T follicular helper cell (primary cell): ENCODE results near the gene CDK11B.
"Not testable (repeated sequence)": the region's sequence is repeated elsewhere in the genome, so short reads cannot be mapped to it uniquely, and the experiment has no call there.

ENCODE experiments used
- DNase-seq: peaks from one replicate; pipeline ENCODE4 v3.0.0-alpha.2; 2020; ENCODE audit warnings: low read depth
- total RNA-seq, 2 experiments: gene quantifications; one replicate each; lab custom pipeline; 2026; lab: John Stamatoyannopoulos, UW

CDK11B gene
- 39.4 to 54.8 reads per million in 2 experiments for total RNA-seq

DNA sequence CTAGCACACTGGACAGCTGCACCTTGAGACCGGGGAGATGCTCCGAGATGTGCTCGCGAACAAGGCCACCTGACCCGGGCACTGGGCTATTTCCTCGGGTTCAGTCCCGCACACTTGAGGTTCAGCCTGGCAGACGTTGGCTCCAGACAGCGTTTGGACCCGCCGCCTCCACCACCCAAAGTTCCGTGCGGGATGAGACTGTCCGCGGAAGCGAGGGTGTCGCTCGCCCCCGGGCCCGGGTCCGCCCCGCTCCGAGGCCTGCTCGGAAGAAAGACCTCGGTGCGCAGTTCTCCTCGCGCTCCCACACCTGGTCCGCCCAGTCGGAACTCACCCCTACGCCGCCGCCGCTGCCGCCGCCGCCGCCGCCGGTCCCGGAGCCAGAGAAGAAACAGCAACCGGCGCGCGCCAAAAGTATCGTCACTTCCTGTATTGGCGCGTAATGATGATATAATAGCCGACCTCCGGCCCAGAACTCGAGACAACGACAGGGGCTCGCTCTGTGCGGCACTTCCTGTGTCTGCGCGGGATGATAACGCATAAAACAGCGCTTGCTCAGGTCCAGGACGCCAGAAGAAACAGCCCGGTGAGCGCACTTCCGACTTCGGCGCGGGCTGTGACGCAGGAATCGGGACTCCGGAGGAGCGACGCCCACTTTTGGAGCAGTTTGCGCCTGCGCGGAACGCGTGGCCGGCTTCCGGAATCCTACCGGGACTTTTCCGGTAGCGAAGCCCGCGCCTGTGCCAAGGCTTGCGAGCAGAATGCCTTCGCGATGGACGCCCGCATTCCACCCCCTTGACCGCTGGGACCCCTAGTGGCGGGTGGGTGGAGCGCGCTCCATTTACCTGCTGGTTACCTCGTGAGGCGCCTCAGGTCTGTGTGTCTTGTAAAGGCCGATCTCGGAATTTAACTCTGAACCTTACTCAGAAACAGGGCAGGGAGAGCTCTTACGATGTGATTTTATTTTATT lies at the start of gene CDK11B:
TSS of gene CDK11B (minus strand) at position 422 of the 967 bp plus-strand sequence. CDS start 1,519 bp downstream, outside the sequence.
- peak; percentile 94 for DNase-seq

DNA sequence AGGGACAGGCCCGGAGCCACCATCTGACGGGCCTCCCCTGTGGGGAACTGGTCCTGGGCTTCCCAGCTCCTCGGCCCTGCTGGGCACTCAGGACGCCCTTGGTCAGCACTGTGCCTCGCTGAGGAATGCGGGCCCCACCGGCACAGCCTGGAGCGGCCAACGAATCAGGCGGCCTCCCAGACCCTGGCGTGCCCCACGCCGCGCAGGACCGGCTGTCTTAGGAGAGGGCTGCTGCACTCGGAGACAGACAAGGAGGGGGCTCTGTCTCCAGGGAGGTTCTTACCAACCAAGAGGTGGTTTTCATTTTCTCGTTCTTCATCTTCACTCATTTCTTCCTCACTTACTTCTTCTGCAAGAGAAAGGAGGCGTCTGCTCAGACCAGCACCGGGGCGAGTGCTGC lies 49.1 kb upstream of the CDK11B start:
- not testable (repeated sequence) for DNase-seq

DNA sequence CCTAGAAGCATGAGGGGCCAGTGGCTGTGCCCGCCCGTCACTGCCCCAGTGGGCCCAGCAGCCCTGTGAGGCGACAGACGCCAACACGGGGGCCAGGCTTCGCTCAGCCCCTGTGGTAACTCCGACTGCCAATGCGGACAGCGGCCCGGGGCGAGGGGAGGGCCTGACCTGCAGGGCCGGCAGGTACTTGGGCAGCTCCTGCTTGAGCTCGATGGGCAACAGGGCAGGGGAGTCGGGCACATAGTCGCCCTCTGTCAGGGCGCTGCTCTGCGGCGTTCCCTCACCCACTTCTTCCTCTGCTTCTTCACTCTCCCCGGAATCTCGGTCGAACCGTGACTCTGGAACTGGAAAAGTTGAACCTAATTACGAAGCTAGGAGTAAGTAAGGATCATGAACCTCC lies 48.4 kb upstream of the CDK11B start:
- not testable (repeated sequence) for DNase-seq

DNA sequence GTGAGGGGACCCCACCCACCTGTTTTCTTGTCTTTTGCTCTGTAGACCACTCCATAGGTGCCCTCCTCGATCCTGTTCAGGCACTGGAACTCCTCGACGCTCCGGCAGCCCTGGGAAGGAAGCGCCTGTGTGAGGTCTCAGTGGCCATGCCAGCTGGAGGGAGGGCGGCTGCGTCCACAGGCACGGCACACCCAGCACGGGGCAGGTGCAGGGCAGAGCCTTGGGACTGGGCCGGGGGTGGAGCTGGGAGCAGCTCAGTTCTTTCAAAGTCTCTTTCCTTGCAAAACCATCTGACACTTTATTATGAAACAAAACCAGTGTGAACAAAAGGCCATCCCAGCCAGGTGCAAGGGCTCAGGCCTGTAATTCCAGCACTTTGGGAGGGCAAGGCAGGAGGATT lies 46.8 kb upstream of the CDK11B start:
- not testable (repeated sequence) for DNase-seq

DNA sequence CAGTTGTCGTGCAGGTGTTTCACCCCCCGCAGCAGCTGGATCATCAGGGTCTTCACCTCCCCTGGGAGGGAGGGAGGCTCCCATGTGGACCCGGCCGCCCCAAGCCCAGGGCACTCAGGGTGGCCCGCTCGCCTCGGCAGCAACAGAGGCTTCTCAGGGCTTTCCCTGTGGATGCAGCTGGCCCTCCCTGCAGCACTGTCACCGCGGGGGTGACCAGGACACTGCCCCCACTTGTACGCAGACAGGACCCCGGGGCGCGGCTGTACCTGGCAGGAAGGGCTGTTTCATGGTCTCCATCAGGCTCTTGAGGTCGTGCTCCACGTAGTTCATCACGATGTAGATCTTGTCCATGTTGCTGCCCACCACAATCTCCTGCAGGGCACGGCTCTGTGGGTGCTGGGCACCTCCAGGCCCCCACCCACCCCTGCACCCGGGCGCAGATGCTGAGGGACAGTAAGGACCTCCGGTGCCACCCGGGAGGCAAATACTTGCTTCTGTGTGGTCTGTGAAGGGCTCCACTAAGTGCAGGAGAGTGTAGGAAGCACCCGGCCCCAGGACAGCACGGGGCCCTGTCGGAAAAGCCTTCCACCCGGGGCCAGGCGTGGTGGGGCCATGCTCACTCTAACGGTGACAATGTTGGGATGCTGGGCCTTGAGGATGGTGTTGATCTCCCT lies 45.6 kb upstream of the CDK11B start:
- DNase-seq: not testable (repeated sequence)

DNA sequence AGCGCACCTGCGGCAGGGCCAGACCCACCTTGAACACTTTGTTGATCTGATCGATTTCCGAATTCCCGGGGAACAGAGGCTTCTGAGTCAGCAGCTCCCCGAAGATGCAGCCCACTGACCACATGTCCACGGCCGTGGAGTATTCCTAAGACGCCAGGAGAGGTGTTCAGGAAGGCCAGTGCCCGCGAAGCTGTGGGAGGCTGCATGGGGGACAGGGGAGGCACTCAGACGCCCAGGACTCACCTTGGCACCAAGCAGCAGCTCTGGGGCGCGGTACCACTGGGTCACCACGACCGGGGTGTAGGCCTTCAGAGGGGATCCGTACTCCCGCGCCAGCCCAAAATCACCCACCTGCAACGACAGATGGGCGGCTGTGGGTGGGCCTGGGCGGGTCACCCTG lies 45.0 kb upstream of the CDK11B start:
- DNase-seq: no peak

DNA sequence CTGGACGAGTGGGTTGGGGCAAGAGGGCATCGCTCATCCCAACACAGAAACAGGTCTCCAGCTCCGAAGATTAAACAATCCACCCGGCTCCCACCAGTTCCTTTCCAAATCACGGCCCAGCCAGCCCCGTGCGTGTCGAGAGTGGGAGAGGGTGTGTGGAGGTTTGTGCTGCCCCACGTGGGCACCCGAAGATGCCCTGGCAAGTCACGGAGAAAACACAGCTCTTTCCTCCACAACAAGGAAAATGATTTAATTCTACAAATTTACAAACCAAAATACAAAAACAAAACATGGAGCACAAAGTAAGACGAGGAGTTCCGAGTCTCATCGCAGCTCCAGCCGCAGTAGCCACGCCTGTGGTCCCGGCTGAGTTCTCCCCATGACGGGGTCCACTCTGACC lies 43.7 kb upstream of the CDK11B start:
- not testable (repeated sequence) for DNase-seq

DNA sequence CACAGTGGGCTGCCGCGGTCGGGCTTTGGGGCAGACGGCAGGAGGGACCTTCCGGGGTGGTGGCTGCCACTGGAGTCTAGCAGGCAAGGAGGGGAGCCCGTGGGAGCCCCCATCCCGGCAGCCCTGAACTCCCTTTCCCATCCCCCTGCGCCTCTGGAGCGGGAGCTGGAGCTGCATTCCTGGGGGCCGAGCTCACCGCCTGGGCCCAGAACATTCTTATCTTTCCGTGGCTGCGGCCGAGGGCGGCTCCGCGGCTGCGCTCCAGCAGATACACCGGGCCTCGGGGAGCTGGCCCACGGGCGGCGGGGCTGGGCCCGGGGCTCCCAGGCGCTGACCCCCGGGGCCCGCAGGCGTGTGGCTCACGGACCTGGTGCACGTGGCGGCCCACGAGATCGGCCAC lies 41.8 kb upstream of the CDK11B start:
- DNase-seq: not testable (repeated sequence)

DNA sequence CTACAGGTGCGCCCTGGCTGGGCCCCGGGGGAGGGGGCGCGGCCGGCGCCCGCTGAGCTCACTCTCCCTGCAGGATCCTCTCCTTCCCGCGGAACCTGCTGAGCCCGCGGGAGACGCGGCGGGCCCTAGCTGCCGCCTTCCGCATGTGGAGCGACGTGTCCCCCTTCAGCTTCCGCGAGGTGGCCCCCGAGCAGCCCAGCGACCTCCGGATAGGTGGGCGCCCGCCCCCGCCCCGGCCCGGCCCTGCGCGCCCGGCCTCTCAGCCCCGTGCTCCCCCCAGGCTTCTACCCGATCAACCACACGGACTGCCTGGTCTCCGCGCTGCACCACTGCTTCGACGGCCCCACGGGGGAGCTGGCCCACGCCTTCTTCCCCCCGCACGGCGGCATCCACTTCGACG lies 41.3 kb upstream of the CDK11B start:
- DNase-seq: not testable (repeated sequence)

DNA sequence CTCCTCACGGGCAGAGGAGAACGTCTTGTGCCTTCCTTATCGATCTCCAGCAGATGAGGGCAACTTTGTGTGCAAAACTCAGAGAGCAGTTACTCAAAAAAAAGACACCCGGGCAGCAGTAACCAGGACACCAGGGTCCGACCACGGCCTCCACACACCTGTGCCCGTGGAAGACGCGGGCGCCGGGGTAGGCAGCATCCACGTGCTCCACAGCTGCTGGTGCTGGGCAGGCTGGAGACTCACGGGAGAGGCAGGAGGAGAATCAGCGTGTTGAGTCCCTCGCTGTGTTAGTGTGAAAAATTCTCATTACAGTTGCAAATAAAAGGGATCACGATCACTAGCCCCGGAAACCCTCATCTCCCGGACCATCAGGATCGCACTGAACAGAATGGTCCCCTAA lies 40.3 kb upstream of the CDK11B start:
- not testable (repeated sequence) for DNase-seq

DNA sequence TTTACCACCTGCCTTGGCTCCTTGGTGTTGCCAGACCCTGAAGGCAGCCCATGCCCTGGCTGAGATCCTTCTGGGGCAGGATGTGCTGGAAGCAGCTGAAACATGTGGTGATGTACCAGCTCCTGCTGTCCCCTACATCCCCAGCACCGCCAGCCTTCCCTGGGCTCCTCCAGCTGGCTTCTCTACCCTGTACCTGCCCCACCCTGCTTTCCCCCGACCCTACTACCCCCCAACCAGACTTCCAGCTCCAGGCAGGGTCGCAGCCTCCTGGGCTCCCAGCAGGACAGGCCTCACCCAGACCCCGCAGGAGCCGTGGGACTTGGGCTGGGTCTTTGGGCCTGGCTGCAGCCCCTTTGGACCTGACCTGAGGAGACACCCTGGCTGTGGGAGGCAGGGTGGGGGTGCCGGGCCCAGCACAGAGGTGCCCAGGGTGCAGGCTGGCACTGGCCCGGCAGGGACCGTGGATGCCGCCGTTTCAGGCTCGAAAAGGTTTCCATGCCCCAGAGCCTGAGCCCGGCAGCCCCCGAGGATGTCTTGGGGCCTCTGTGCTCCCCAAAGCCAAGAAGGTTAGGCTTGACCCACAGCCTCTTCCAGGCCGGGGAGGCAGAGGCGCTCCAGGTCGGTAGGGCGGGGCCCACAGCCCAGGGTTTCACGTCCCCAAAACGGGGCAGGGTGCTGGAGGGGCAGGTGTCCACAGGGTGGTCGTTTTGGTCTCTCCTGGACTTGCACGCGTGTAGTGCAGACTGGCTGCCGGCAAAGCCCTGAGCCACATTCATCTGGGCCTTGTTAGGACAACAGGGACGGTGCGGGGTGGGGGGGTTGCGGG lies 38.8 kb upstream of the CDK11B start:
- not testable (repeated sequence) for DNase-seq

DNA sequence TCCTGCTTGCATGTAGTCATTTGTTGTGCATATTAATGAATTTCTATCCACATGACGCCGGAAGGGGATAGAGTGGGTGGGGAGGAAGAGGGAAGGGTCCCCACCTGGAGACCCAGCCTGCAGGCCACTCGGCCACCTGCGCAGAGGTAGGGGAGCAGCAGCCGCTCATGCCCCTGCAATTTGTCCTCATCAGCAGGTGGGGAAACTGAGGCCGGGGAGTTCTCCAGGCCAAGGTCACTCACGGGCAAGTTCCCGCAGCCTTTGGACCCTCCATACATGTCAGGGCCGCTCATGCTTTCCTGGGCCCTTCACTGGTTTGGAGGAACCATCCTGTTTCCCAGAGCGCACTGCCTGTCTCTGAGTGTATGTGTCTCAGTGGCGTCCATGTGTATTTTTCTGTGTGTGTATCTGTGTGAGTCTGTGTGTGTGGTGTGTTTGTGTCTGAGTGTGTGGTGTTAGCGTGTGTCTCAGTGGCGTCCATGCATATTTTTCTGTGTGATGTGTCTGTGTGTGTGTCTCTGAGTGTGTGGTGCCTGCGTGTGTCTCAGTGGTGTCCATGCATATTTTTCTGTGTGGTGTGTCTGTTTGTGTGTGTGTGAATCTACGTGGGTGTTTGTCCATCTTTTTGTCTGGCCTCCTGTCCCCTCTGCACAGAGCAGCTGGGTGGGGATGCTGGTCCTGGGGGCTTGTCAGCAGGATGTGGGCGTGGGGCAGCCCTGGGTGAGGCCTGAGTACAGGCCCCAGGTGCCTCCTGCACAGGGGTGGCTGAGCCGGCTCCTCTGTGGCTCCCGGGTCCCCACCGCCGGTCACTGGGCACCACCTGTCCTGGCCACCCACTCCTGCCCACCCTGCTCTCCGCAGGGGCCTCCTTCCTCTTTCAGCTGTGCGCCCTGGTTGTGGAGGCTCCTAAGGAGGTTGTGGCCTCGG lies 37.9 kb upstream of the CDK11B start:
- DNase-seq: not testable (repeated sequence)

DNA sequence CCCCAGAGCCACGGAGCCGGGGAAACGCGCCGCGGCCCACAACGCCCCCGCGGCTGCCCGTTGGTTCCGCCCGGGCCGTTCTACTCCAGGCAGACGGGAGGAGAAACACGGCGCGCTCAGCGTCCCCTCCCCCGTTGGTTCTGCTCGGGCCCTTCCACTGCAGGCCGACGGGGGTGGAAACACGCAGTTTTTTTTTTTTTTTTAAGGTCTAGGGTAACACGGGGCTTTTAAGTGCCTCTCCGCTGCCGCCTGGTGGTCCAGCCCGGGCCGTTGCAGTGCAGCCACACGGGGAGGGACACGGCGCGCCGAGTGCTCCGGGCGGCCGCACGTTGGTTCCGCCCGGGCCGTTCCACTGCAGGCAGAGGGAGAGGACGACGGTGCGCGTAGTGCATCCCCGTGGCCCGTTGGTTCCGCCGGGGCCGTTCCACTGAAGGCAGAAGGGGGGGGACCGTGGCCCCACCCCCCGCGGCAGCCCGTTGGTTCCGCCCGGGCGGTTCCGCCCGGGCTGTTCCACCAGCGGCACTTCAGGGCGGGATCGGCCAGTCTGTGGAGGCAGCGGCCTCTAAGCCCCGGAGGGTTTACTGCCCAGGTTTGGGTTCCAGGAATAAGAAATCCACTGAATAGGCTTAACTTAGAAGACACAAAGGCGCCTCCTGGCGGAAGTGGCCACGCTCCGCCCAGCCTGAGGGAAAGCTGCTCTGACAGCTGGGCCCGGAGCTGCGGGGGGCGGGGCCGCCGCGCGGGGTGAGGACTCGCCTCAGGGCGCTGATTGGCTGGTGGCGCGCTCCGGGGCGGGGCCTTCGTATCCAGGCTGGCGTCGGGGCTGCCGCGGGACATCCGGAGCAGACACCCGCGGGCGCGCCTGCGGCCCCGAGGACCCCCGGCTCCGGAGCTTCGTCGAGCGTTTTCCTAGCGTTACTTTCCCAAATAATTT lies 34.2 kb upstream of the CDK11B start, which contains the start of gene SLC35E2B:
TSS of gene SLC35E2B (minus strand) at position 82 of the 934 bp plus-strand sequence. CDS start 16,096 bp downstream, outside the sequence.
- DNase-seq: peak; percentile 98

DNA sequence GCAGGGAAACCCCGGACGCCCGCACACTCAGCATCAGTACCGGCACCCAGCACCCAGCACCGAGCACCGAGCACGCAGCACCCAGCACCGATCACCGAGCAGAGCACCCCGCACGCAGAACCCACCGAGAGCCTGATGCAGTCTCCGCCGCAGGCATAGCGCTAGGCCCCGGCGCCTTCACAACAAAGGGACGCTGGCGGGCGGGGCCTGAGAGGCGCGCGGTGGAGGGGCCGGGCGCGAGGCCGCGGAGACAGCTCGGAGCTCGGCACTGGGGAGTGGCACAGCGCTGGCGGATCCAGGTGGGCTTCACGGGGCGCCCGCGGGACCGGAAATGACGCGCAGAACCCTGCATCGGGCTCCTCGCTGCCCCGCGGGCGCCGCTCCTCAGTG lies 33.5 kb upstream of the CDK11B start:
- peak; percentile 82 for DNase-seq

DNA sequence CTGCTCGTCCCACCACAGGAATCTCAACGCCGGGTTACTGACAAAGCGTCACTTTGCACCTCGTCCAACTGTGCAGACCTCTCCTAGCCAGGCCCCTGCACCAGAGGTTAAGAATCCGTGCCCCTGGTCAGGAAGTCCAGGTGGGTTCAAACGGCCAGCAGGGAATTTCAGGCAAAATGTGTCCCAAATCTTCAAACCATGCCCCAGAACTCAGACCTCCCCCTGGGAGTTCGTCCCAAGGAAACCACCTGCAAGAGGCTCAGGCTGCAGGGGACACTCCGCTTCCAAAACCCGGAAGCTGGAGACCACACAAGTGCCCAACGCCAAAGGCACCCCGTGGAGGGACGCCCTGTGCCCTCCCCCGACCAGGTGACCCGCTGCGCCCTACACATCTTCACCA lies 32.6 kb upstream of the CDK11B start:
- DNase-seq: not testable (repeated sequence)

DNA sequence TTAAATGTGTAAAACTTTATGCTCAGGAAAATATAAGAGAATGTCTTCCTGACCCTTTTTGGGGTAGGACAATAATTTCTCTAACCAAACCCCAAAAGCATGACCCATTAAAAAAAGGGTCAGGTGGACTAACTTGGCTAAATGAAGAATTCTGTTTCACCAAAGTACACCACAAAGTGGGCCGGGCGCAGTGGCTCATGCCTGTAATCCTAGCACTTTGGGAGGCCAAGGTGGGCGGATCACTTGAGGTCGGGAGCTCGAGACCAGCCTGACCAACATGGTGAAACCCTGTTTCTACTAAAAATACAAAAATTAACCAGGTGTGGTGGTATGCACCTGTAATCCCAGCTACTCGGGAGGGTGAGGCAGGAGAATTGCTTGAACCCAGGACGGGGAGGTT lies 30.7 kb upstream of the CDK11B start:
- not testable (repeated sequence) for DNase-seq

DNA sequence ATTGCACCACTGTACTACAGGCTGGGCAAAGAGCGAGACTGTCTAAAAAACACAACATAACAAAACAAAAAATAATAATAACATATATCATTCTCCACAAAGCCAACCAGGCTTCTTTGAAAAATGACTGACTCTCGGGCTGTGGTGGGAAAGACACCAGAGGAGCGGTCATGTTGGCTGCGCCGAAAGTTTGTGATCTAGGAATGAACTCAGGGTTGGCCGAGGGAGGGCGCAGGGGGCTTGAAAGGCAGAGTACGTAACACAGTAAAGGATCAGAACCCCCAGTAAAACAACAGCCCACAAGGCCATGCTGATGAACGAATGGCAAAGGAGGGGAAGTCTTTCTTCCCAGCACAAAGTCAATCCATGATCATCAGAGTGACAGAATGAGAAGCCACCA lies 29.0 kb upstream of the CDK11B start:
- no peak for DNase-seq

DNA sequence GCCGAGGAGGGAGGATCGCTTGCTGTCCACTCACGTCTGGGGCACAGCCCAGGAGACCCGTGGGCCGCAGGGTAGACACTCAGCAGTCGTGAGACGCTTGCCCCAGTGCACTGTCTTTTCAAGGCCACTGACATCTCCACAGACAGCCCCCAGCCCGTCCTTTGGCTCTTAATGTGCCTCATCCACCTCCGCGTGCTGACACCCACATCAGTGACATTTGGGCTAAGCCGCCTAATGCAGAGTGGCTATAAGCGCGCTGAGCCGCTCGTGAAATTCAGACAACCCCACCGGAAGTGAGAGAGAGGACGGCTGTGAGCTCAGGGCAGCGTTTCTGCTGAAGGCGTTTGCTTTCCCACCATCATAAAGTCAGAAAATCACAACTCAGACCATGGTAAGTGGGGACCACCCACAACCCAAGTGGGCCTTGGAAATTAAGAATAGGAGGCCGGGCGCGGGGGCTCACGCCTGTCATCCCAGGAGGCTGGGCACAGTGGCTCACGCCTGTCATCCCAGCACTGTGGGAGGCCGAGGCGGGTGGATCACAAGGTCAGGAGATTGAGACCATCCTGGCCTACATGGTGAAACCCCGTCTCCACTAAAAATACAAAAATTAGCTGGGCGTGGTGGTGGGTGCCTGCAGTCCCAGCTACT lies 25.4 kb upstream of the CDK11B start:
- no peak for DNase-seq
